ENCODE results near the gene PPM1H. TPM values are rescaled to one million over a fixed set of nuclear protein-coding genes. Genes with fewer than 3 reads are reported as not detected.

Gene PPM1H
- total and polyA plus RNA-seq, 10 of the 15 experiments (the other 5 are each of a cell fraction or from before 2014, with no cell fraction given), result 0.11 to 0.83 (median 0.49) TPM

- no peak overlapping the region for H3K4me2 ChIP-seq (ENCODE audit: control insufficient read depth, insufficient read depth)
- H3K4me1 ChIP-seq (ENCODE audit: control insufficient read depth, insufficient read depth, low read length), result no peaks in the 10 kb centered on the region
- DNase-seq (ENCODE audit: low read depth, low spot score), result no peak
- FAIRE-seq, result no peak
- SMC1A ChIA-PET (ENCODE audit: uncharacterized antibody, unreplicated experiment), result interaction anchor here (1.0 to 1.2 kb wide), 2 partner anchors 13 to 43 kb away, joined by 3 to 4 read pairs; no protein-coding TSS in a partner anchor
- H4K20me1 ChIP-seq (ENCODE audit: control insufficient read depth, insufficient read depth), result no peaks in the 10 kb centered on the region
- no peaks in the 10 kb centered on the region for H3K79me2 ChIP-seq (ENCODE audit: control insufficient read depth, insufficient read depth, low read length)
- no TSS peak for BruUV-seq (replicated peaks)
- H3K27me3 ChIP-seq (replicated peaks in 1 of 2; ENCODE audit: control insufficient read depth in 2 of 2, insufficient read depth in 2 of 2, low read length in 1 of 2), result no peaks in the 10 kb centered on the region; a peak in 2 of 4 replicates
- no peaks in the 10 kb centered on the region for H3K9me3 ChIP-seq (replicated peaks; ENCODE audit: control insufficient read depth, insufficient read depth, low read length)
- RAD21 ChIA-PET (ENCODE audit: unreplicated experiment), result no interaction called here
- no peak for TF ChIP-seq NRF1 (conservative IDR thresholded peaks at IDR 0.05; ENCODE audit: low read depth, low read length)
- no peak for TF ChIP-seq FOXM1 (IDR thresholded peaks at IDR 0.05; ENCODE audit: low read depth, low read length)
- TF ChIP-seq IKZF1 (conservative IDR thresholded peaks at IDR 0.05), result no peak
- TF ChIP-seq CEBPZ (IDR thresholded peaks at IDR 0.05; ENCODE audit: low read depth, low read length), result no peak
- TF ChIP-seq FOS (IDR thresholded peaks at IDR 0.05; ENCODE audit: borderline replicate concordance, extremely low read depth, insufficient read length), result no peak
- TF ChIP-seq IRF4 (IDR thresholded peaks at IDR 0.05; ENCODE audit: low read depth, low read length), result no peak
- TF ChIP-seq CREM (IDR thresholded peaks at IDR 0.05; ENCODE audit: low read depth), result no peak
- no peak for TF ChIP-seq SREBF1 (IDR thresholded peaks at IDR 0.05; ENCODE audit: low read length)
- TF ChIP-seq LARP7 (IDR thresholded peaks at IDR 0.05), result no peak
- TF ChIP-seq NR2F1 (conservative IDR thresholded peaks at IDR 0.05), result no peak
- no peak for TF ChIP-seq NFIC (IDR thresholded peaks at IDR 0.05; ENCODE audit: low read depth, low read length)
- TF ChIP-seq POU2F2 (IDR thresholded peaks at IDR 0.05; ENCODE audit: borderline replicate concordance, low read depth, low read length), result no peak
- TF ChIP-seq ZSCAN29 (IDR thresholded peaks at IDR 0.05), result no peak
- no peak for TF ChIP-seq ETV6 (conservative IDR thresholded peaks at IDR 0.05 in 1 of 2, IDR thresholded peaks at IDR 0.05 in 1 of 2; ENCODE audit: borderline replicate concordance in 1 of 2, low read depth in 1 of 2)
- no peak for TF ChIP-seq IKZF2 (IDR thresholded peaks at IDR 0.05)
- ATAC-seq, result no peak
- intact Hi-C loops (cut with micrococcal nuclease; ENCODE audit: unreplicated experiment) (no loop called here), in situ Hi-C loops (cut with MboI) (no loop called here)
- no peak overlapping the region for H2AFZ ChIP-seq (ENCODE audit: control insufficient read depth, low read depth, low read length)
- H3K4me3 ChIP-seq, result no peak overlapping the region
- H3K27ac ChIP-seq (ENCODE audit: control insufficient read depth, insufficient read depth), result no peak overlapping the region
- CTCF ChIA-PET, result interaction anchor here (0.6 to 2.0 kb wide), 2 partner anchors 43 to 167 kb away, joined by 3 to 4 read pairs; no protein-coding TSS in a partner anchor
- POLR2A ChIA-PET, result no interaction called here
- no peaks in the 10 kb centered on the region for H3K36me3 ChIP-seq (ENCODE audit: control insufficient read depth in 2 of 2, insufficient read depth in 2 of 2, low read length in 1 of 2)
- H3K9ac ChIP-seq (ENCODE audit: control insufficient read depth, insufficient read depth, low read length), result no peak overlapping the region
- WGBS (ENCODE audit: insufficient coverage, insufficient replicate concordance, low lambda C conversion rate, missing lambda C conversion rate), result 68% methylated on average over 10 of the region's 10 CpGs
These were observed 183.8 kb downstream of the PPM1H start for GRCh38 chr12:62750941-62751809.

Data from GM12878 (cell line).